GM19193 (cell line): ENCODE data around the gene COMT.

Experiments
- POLR2A ChIP-seq: IDR thresholded peaks from 4 replicates; pipeline ENCODE4 v1.6.1; 2011; ENCODE audit not compliant: insufficient read depth, insufficient read length; ENCODE audit errors: extremely low read depth

Gene COMT

GRCh38 chr22:19992921-19993355 is 51.4 kb downstream of the COMT start:
- no peak for TF ChIP-seq POLR2A

- TF ChIP-seq POLR2A: no peak
These were observed 52.4 kb downstream of the COMT start for GRCh38 chr22:19993926-19994325.

- no peak for TF ChIP-seq POLR2A
These were observed 53.5 kb downstream of the COMT start for GRCh38 chr22:19994851-19995610.

- no peak for TF ChIP-seq POLR2A
These were observed 54.2 kb downstream of the COMT start for GRCh38 chr22:19995611-19996339.

- TF ChIP-seq POLR2A: no peak
These were observed 55.3 kb downstream of the COMT start for GRCh38 chr22:19996694-19997384.

GRCh38 chr22:19997561-19998231 is 56.1 kb downstream of the COMT start:
- TF ChIP-seq POLR2A: no peak

- TF ChIP-seq POLR2A: no peak
These were observed 56.8 kb downstream of the COMT start for GRCh38 chr22:19998232-19998951.

- no peak for TF ChIP-seq POLR2A
These were observed 57.6 kb downstream of the COMT start for GRCh38 chr22:19998991-19999820.

- TF ChIP-seq POLR2A: no peak
These were observed 58.9 kb downstream of the COMT start for GRCh38 chr22:20000246-20001081.

GRCh38 chr22:20001082-20001638 is 59.6 kb downstream of the COMT start:
- no peak for TF ChIP-seq POLR2A

GRCh38 chr22:20002128-20002527 is 60.6 kb downstream of the COMT start:
- no peak for TF ChIP-seq POLR2A

- no peak for TF ChIP-seq POLR2A
These were observed 61.1 kb downstream of the COMT start for GRCh38 chr22:20002636-20003035.

GRCh38 chr22:20003304-20003703 is 61.7 kb downstream of the COMT start:
- no peak for TF ChIP-seq POLR2A

- TF ChIP-seq POLR2A: no peak
These were observed 62.9 kb downstream of the COMT start for GRCh38 chr22:20004464-20004863.
